Upper lobe of left lung (tissue), 4 donors: ENCODE measurements around the gene PCYT1A.

Experiments used
- CTCF ChIP-seq, 6 experiments: fragments of 450-650 bp in 4 of 6; fragments of 200-600 bp in 2 of 6; sonication (generic) in 2 of 6; IDR thresholded peaks; one replicate each; pipeline ENCODE4 v1.5.1; 2016 to 2019; ENCODE audit warnings: antibody characterized with exemption in 6 of 6
- EP300 ChIP-seq, 4 donors: sonication (generic); formaldehyde crosslinking; IDR thresholded peaks; one replicate each; pipeline ENCODE4 v1.5.1; 2017; ENCODE audit warnings: antibody characterized with exemption in 4 of 4, control low read depth in 2 of 4
- POLR2AphosphoS5 ChIP-seq, 2 donors: sonication (generic); formaldehyde crosslinking; IDR thresholded peaks; one replicate each; pipeline ENCODE4 v1.5.1; 2017; ENCODE audit warnings: antibody characterized with exemption in 2 of 2

- TF ChIP-seq CTCF (IDR thresholded peaks at IDR 0.05) (no peak), POLR2AphosphoS5 (IDR thresholded peaks at IDR 0.05) (no peak), EP300 (IDR thresholded peaks at IDR 0.05) (no peak)
Observed at GRCh38 chr3:196336319-196337145, 49.0 kb upstream of the PCYT1A start.
